ENCODE measurements around the gene TM9SF2.
A peak's percentile ranks its signal among the peaks of the same experiment; 100 is the strongest.

TM9SF2 gene

DNA sequence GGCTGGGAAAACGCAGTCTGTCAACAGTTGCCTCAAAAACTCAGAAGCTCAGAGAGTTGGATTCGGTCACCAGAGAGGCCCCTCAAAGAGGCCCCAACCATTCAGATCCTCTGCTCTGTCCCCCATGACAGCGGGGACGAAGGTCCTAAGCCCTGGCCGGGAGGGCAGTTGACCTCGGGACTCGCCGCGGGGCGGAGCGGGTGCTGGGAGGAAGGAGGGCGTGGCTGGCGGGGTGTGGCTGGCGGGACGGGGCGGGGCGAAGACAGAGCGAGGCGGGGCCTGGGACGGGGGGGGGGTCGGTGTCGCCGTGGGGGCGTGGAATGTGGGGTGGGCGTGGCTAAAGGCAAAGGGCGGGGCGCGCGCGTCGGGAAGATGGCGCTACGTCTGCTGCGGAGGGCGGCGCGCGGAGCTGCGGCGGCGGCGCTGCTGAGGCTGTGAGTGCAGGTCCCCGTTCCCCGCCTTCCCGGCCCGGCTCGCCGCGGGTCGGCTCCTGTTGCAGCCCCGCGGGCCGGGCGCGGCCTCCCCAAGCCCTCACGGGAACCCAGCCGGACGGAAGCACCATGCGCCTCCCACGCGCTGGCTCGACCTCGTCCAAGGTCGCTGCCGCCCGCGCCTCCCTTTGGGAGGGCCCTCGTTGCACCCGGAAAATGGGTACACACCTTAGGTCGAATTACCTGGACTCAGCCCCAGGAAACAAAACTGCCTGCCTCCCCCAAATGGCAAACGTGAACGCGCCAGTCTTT lies 105.2 kb downstream of the TM9SF2 start, which contains the start of gene CLYBL:
Gene CLYBL (plus strand): TSS at position 367 of the 743 bp plus-strand sequence.
- Histone ChIP-seq H3K27ac (ENCODE audit: low read depth, low read length, poor library complexity, severe bottlenecking) (peak within 1 kb of the TSS; percentile 60), H3F3A (ENCODE audit: insufficient read depth, low read length) (no peaks in the 10 kb centered on the region), H3K27me3 (ENCODE audit: insufficient read depth, low read length) (no peaks in the 10 kb centered on the region), H4K20me1 (ENCODE audit: insufficient read depth, low read length) (no peaks in the 10 kb centered on the region), H3K9ac (ENCODE audit: low read length) (peak within 1 kb of the TSS; percentile 75), H3K79me2 (ENCODE audit: insufficient read depth, low read length) (no peaks in the 10 kb centered on the region), H3K9me3 (ENCODE audit: low read length) (no peaks in the 10 kb centered on the region), H3K9me2 (ENCODE audit: low read depth, low read length) (no peaks in the 10 kb centered on the region), H3K4me1 (ENCODE audit: insufficient read depth, low read length, severe bottlenecking) (peaks cover 22% of the 10 kb centered on the region), H3K36me3 (ENCODE audit: insufficient read depth, low read length) (no peaks in the 10 kb centered on the region), H3K4me2 (ENCODE audit: low read length) (peak within 1 kb of the TSS; percentile 82), H2AFZ (ENCODE audit: low read length) (peak within 1 kb of the TSS; percentile 80), H3K4me3 (ENCODE audit: low read depth, low read length, poor library complexity, severe bottlenecking) (peak within 1 kb of the TSS; percentile 69)
- TF ChIP-seq EZH2 (IDR thresholded peaks at IDR 0.05; ENCODE audit: borderline replicate concordance, low read length) = no peak
- TF ChIP-seq, protein P1, sequence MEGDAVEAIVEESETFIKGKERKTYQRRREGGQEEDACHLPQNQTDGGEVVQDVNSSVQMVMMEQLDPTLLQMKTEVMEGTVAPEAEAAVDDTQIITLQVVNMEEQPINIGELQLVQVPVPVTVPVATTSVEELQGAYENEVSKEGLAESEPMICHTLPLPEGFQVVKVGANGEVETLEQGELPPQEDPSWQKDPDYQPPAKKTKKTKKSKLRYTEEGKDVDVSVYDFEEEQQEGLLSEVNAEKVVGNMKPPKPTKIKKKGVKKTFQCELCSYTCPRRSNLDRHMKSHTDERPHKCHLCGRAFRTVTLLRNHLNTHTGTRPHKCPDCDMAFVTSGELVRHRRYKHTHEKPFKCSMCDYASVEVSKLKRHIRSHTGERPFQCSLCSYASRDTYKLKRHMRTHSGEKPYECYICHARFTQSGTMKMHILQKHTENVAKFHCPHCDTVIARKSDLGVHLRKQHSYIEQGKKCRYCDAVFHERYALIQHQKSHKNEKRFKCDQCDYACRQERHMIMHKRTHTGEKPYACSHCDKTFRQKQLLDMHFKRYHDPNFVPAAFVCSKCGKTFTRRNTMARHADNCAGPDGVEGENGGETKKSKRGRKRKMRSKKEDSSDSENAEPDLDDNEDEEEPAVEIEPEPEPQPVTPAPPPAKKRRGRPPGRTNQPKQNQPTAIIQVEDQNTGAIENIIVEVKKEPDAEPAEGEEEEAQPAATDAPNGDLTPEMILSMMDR (IDR thresholded peaks at IDR 0.05; ENCODE audit: low read length) = no peak

DNA sequence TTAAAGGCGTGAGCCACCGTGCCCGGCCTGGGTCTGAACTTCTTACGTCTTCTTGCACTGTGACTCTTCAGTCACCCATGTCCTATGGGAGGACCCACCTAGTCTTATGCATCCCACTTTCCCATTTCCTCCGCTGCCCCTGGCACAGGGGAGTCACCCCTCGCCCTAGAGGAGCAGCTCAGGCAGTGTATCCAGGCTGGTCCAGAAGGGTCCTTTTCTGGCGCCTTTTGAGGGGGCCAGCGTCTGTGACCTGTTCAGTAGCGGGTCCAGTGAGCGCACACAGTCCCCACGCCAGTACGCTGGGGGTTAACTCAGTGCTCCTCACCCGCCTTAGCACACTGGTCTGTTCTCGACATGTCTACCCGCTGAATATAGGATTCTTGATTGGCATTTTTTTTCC lies 107.1 kb downstream of the TM9SF2 start:
- peaks cover 17% of the 10 kb centered on the region for H3K4me1 ChIP-seq (ENCODE audit: insufficient read depth, low read length, severe bottlenecking)
- H4K20me1 ChIP-seq (ENCODE audit: insufficient read depth, low read length) = no peaks in the 10 kb centered on the region
- no peaks in the 10 kb centered on the region for H3K9me2 ChIP-seq (ENCODE audit: low read depth, low read length)
- H3K79me2 ChIP-seq (ENCODE audit: insufficient read depth, low read length) = no peaks in the 10 kb centered on the region
- TF ChIP-seq EZH2 (IDR thresholded peaks at IDR 0.05; ENCODE audit: borderline replicate concordance, low read length) = no peak
- TF ChIP-seq, protein P1 (IDR thresholded peaks at IDR 0.05; ENCODE audit: low read length) = no peak
- no peak overlapping the region for H2AFZ ChIP-seq (ENCODE audit: low read length)
- no peak overlapping the region for H3K4me3 ChIP-seq (ENCODE audit: low read depth, low read length, poor library complexity, severe bottlenecking)
- no peak overlapping the region for H3K4me2 ChIP-seq (ENCODE audit: low read length)
- H3K9ac ChIP-seq (ENCODE audit: low read length) = no peak overlapping the region
- H3F3A ChIP-seq (ENCODE audit: insufficient read depth, low read length) = no peaks in the 10 kb centered on the region
- no peak overlapping the region for H3K27ac ChIP-seq (ENCODE audit: low read depth, low read length, poor library complexity, severe bottlenecking)
- no peaks in the 10 kb centered on the region for H3K36me3 ChIP-seq (ENCODE audit: insufficient read depth, low read length)
- no peaks in the 10 kb centered on the region for H3K27me3 ChIP-seq (ENCODE audit: insufficient read depth, low read length)
- H3K9me3 ChIP-seq (ENCODE audit: low read length) = no peaks in the 10 kb centered on the region

DNA sequence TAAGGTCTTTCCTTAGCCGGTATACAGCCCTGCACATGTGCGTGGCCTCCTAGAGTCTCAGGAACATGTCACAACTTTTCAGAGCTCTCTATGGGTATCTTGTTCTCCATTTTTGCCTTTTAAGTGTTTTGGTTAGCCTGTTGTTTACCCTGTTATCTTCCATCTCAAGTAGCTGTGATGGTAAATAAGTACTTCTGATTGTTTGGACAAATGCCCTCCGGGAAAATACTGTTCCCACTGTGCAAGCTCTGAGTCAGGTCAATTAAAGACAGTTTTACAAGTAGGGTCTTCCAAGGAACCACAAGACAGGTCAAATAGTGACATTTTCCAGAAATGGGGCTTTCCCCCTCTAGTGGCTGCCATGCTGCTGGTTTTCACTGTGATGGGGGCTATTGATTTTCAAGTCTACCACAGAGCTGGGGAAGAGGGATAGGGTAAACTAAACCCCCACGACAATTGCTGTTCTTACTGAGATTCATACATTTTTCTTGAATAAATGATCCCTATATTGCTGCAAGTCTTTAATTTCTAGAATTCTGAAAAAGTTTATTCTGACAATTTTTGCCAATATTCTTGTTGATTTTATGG lies 109.5 kb downstream of the TM9SF2 start:
- no peak overlapping the region for H2AFZ ChIP-seq (ENCODE audit: low read length)
- H3K27me3 ChIP-seq (ENCODE audit: insufficient read depth, low read length) = no peaks in the 10 kb centered on the region
- no peak overlapping the region for H3K9ac ChIP-seq (ENCODE audit: low read length)
- peaks cover 12% of the 10 kb centered on the region for H3K4me1 ChIP-seq (ENCODE audit: insufficient read depth, low read length, severe bottlenecking)
- H3K27ac ChIP-seq (ENCODE audit: low read depth, low read length, poor library complexity, severe bottlenecking) = no peak overlapping the region
- no peaks in the 10 kb centered on the region for H3K79me2 ChIP-seq (ENCODE audit: insufficient read depth, low read length)
- no peaks in the 10 kb centered on the region for H4K20me1 ChIP-seq (ENCODE audit: insufficient read depth, low read length)
- no peak overlapping the region for H3K4me2 ChIP-seq (ENCODE audit: low read length)
- no peaks in the 10 kb centered on the region for H3K36me3 ChIP-seq (ENCODE audit: insufficient read depth, low read length)
- H3F3A ChIP-seq (ENCODE audit: insufficient read depth, low read length) = no peaks in the 10 kb centered on the region
- TF ChIP-seq, protein P1 (IDR thresholded peaks at IDR 0.05; ENCODE audit: low read length) = peak; percentile 54
- no peak for TF ChIP-seq EZH2 (IDR thresholded peaks at IDR 0.05; ENCODE audit: borderline replicate concordance, low read length)
- H3K9me2 ChIP-seq (ENCODE audit: low read depth, low read length) = no peaks in the 10 kb centered on the region
- H3K9me3 ChIP-seq (ENCODE audit: low read length) = no peaks in the 10 kb centered on the region
- no peak overlapping the region for H3K4me3 ChIP-seq (ENCODE audit: low read depth, low read length, poor library complexity, severe bottlenecking)

All from OCI-LY1 (cell line).